Endothelial cell of umbilical vein (primary cell): ENCODE measurements around the gene IPO9. TPM values are rescaled to one million over a fixed set of nuclear protein-coding genes. Genes with fewer than 3 reads are reported as not detected.

ENCODE experiments used
- BruUV-seq: library from RNA; stranded (reverse); fragments of 400-500 nt; replicated peaks from 2 replicates; lab custom pipeline; 2021; lab: Mats Ljungman, UMichigan
- CTCF ChIA-PET: fragments of 300-600, 350-600 bp; sonication (Branson Sonifier 250); formaldehyde crosslinking; loops from one replicate; lab custom pipeline; 2021; ENCODE audit warnings: antibody characterized with exemption, inconsistent platforms; lab: Charles Lee
- POLR2A ChIA-PET: fragments of 300-600, 350-600 bp; sonication (Branson Sonifier 250); formaldehyde crosslinking; loops from one replicate; lab custom pipeline; 2021; ENCODE audit warnings: antibody characterized with exemption, inconsistent platforms; lab: Charles Lee
- DNase-seq: peaks from one replicate; pipeline ENCODE4 v3.0.0-alpha.2; 2011; ENCODE audit warnings: low read depth, low spot score
- FAIRE-seq: peaks from 2 replicates; lab custom pipeline; 2011; peaks lifted over from hg19 to GRCh38; lab: Jason Lieb, UNC
- H2AFZ ChIP-seq: 2 replicates; pipeline ENCODE4 v1.6.0; 2012; ENCODE audit warnings: low read depth, low read length, control low read depth, inconsistent platforms
- H3K27ac ChIP-seq: 2 replicates; pipeline ENCODE4 v1.5.1; 2011; ENCODE audit warnings: low read depth, mild to moderate bottlenecking, control low read depth, low read length, moderate library complexity; ENCODE audit not compliant: insufficient read depth
- H3K27me3 ChIP-seq, 2 experiments: 2 replicates each; pipeline versions ENCODE4 v1.6.0 to v1.6.1; 2011; ENCODE audit warnings: low read length in 2 of 2, mixed read lengths in 1 of 2; ENCODE audit not compliant: control insufficient read depth in 2 of 2, insufficient read depth in 2 of 2
- H3K36me3 ChIP-seq, 2 experiments: 2 replicates in 1 of 2; 3 replicates in 1 of 2; pipeline ENCODE4 v1.5.1; 2011; ENCODE audit warnings: low read length in 2 of 2, mild to moderate bottlenecking in 1 of 2, moderate library complexity in 1 of 2; ENCODE audit not compliant: control insufficient read depth in 2 of 2, insufficient read depth in 2 of 2; ENCODE audit errors: extremely low read depth in 1 of 2
- H3K4me1 ChIP-seq: 3 replicates; pipeline ENCODE4 v1.5.1; 2011; ENCODE audit warnings: mild to moderate bottlenecking, low read length; ENCODE audit not compliant: control insufficient read depth, insufficient read depth; ENCODE audit errors: extremely low read depth
- H3K4me2 ChIP-seq: 2 replicates; pipeline ENCODE4 v1.6.1; 2011; ENCODE audit warnings: low read length, control low read depth, mixed read lengths; ENCODE audit not compliant: insufficient read depth
- H3K4me3 ChIP-seq, 3 experiments: fragments of 200-600 bp in 1 of 3; sonication (generic), shearing (Covaris generic) in 1 of 3; replicated peaks in 1 of 3; 2 replicates each; pipeline ENCODE4 v1.5.1; 2011 to 2016; ENCODE audit warnings: control low read depth in 3 of 3, low read length in 3 of 3, mild to moderate bottlenecking in 2 of 3, inconsistent platforms in 1 of 3, low read depth in 1 of 3, moderate library complexity in 1 of 3; ENCODE audit not compliant: insufficient read depth in 1 of 3
- H3K79me2 ChIP-seq: 2 replicates; pipeline ENCODE4 v1.6.0; 2012; ENCODE audit warnings: low read length, inconsistent platforms; ENCODE audit not compliant: control insufficient read depth, insufficient read depth
- H3K9ac ChIP-seq: replicated peaks from 2 replicates; pipeline ENCODE3; 2011; ENCODE audit warnings: low read length, control low read depth; ENCODE audit not compliant: insufficient read depth; ENCODE audit errors: extremely low read depth
- H3K9me1 ChIP-seq: replicated peaks from 3 replicates; pipeline ENCODE4 v1.6.0; 2011; ENCODE audit warnings: mild to moderate bottlenecking, low read length; ENCODE audit not compliant: control insufficient read depth, insufficient read depth; ENCODE audit errors: extremely low read depth
- H3K9me3 ChIP-seq: replicated peaks from 2 replicates; pipeline ENCODE4 v1.5.1; 2012; ENCODE audit warnings: low read length, inconsistent platforms; ENCODE audit not compliant: control insufficient read depth, insufficient read depth
- H4K20me1 ChIP-seq: replicated peaks from 2 replicates; pipeline ENCODE3; 2011; ENCODE audit warnings: mild to moderate bottlenecking, low read length; ENCODE audit not compliant: control insufficient read depth, insufficient read depth; ENCODE audit errors: extremely low read depth
- CTCF ChIP-seq, 2 donors: IDR thresholded peaks; 1 replicate in 1 of 2; 2 replicates in 1 of 2; pipeline ENCODE4 v1.5.1; 2011; ENCODE audit warnings: low read length in 2 of 2, mild to moderate bottlenecking in 2 of 2, moderate library complexity in 2 of 2, control low read depth in 1 of 2, inconsistent platforms in 1 of 2, low read depth in 1 of 2; ENCODE audit not compliant: insufficient read depth in 1 of 2; ENCODE audit errors: extremely low read depth in 1 of 2
- EZH2 ChIP-seq: IDR thresholded peaks from 2 replicates; pipeline ENCODE4 v1.6.1; 2012; ENCODE audit warnings: borderline replicate concordance, low read depth, mild to moderate bottlenecking, moderate library complexity, low read length, inconsistent platforms; ENCODE audit not compliant: severe bottlenecking
- FOS ChIP-seq: IDR thresholded peaks from 2 replicates; pipeline ENCODE4 v1.6.1; 2011; ENCODE audit warnings: mild to moderate bottlenecking, low read length, moderate library complexity, borderline replicate concordance; ENCODE audit not compliant: insufficient read depth
- GATA2 ChIP-seq: IDR thresholded peaks from 2 replicates; pipeline ENCODE4 v1.7.0; 2011; ENCODE audit warnings: low read depth, mild to moderate bottlenecking, moderate library complexity, mixed read lengths, low read length; ENCODE audit not compliant: insufficient read length, insufficient read depth
- JUN ChIP-seq: IDR thresholded peaks from 2 replicates; pipeline ENCODE4 v1.6.1; 2011; ENCODE audit warnings: borderline replicate concordance, low read depth; ENCODE audit not compliant: insufficient read length, insufficient read depth
- MAX ChIP-seq: IDR thresholded peaks from 2 replicates; pipeline ENCODE4 v1.6.1; 2011; ENCODE audit not compliant: insufficient read depth, insufficient read length
- MYC ChIP-seq: IDR thresholded peaks from one replicate; pipeline ENCODE4 v1.6.1; 2011; ENCODE audit warnings: mild to moderate bottlenecking, low read depth, low read length
- POLR2A ChIP-seq: IDR thresholded peaks from 2 replicates; pipeline ENCODE4 v1.6.1; 2012; ENCODE audit warnings: low read depth, mild to moderate bottlenecking, control low read depth, low read length
- POLR2AphosphoS5 ChIP-seq: IDR thresholded peaks from 2 replicates; pipeline ENCODE4 v1.6.1; 2012; ENCODE audit warnings: low read depth, mild to moderate bottlenecking, control low read depth, low read length, moderate library complexity; ENCODE audit not compliant: insufficient read depth
- dilution Hi-C: fragments of 300-500 bp; cut with MboI; formaldehyde crosslinking; loops from one replicate; pipeline ENCODE4 v1.15.0; 2019; ENCODE audit warnings: low sequenced_read_pairs; ENCODE audit not compliant: extremely low pct_ligation_motif_present
- intact Hi-C: fragments of 100-400 bp; cut with micrococcal nuclease; formaldehyde crosslinking; loops from one replicate; pipeline ENCODE4 v1.10.0; 2022
- polyA plus RNA-seq, 4 experiments: library from polyadenylated mRNA; depleted of rRNA in 3 of 4; stranded (reverse) in 3 of 4; unstranded in 1 of 4; fragments of >200 nt; gene quantifications; 2 replicates each; pipeline versions ENCODE4 v1.2.1 to v1.2.3, GENCODE V29; 2011 to 2012; ENCODE audit warnings: missing spikeins in 1 of 4
- total RNA-seq: library from RNA; stranded (reverse); gene quantifications from 2 replicates; pipeline ENCODE4 v1.2.3, GENCODE V29; 2021

Gene IPO9
- total and polyA plus RNA-seq, 2 donors (not counting 3 experiments of a cell fraction or from before 2014, with no cell fraction given), result 53.4 to 104 TPM

- Histone ChIP-seq H3K36me3 (peaks cover 12 to 16% of the 10 kb centered on the region in 2 experiments), H3K79me2 (peaks cover 7% of the 10 kb centered on the region), H3K27me3 (no peaks in the 10 kb centered on the region), H3K4me2 (no peak overlapping the region), H2AFZ (no peak overlapping the region), H3K9me3 (no peaks in the 10 kb centered on the region), H3K9me1 (no peaks in the 10 kb centered on the region), H3K9ac (no peak overlapping the region), H3K4me3 (no peak overlapping the region), H4K20me1 (no peaks in the 10 kb centered on the region), H3K4me1 (peaks cover 35% of the 10 kb centered on the region), H3K27ac (no peak overlapping the region)
- intact Hi-C loops, result no loop called here
- TF ChIP-seq CTCF (IDR thresholded peaks at IDR 0.05; ENCODE audit: extremely low read depth in 1 of 2, insufficient read depth in 1 of 2, low read depth in 1 of 2, low read length in 2 of 2) (peak in 1 of 2 donors; percentile 38), GATA2 (no peak)
- dilution Hi-C loops, result no loop called here
- ChIA-PET CTCF (interaction anchor here (0.6 to 20.2 kb wide), 34 partner anchors 9 to 347 kb away, joined by 3 to 970 read pairs (median 4); partner anchors contain the start of gene NAV1), POLR2A (no interaction called here)
- BruUV-seq, result no TSS peak
- DNase-seq, result peak; percentile 46
- peak; percentile 18 for FAIRE-seq
Observed at GRCh38 chr1:201795066-201795465, 33.9 kb upstream of the IPO9 start.

GRCh38 chr1:201800246-201800645, 28.7 kb upstream of the IPO9 start:
- Histone ChIP-seq H3K27me3 (no peaks in the 10 kb centered on the region), H3K4me3 (no peak overlapping the region), H3K4me1 (no peaks in the 10 kb centered on the region), H3K9me3 (no peaks in the 10 kb centered on the region), H4K20me1 (no peaks in the 10 kb centered on the region), H2AFZ (no peak overlapping the region), H3K4me2 (no peak overlapping the region), H3K27ac (no peak overlapping the region), H3K9me1 (no peaks in the 10 kb centered on the region), H3K9ac (no peak overlapping the region), H3K79me2 (peaks cover 7% of the 10 kb centered on the region), H3K36me3 (peaks cover 10 to 28% of the 10 kb centered on the region in 2 experiments)
- intact Hi-C loops (no loop called here), dilution Hi-C loops (no loop called here)
- DNase-seq, result no peak
- no TSS peak for BruUV-seq
- TF ChIP-seq POLR2A (no peak), MYC (no peak), CTCF (IDR thresholded peaks at IDR 0.05; ENCODE audit: extremely low read depth in 1 of 2, insufficient read depth in 1 of 2, low read depth in 1 of 2, low read length in 2 of 2) (no peak), POLR2AphosphoS5 (no peak), FOS (no peak), MAX (no peak), EZH2 (no peak), JUN (no peak), GATA2 (no peak)
- ChIA-PET POLR2A (no interaction called here), CTCF (no interaction called here)
- no peak for FAIRE-seq
